Mammary epithelial cell (primary cell): ENCODE measurements around the gene RARRES2.

ENCODE experiments used
- EZH2 ChIP-seq: IDR thresholded peaks from 2 replicates; pipeline ENCODE4 v1.6.1; 2012; ENCODE audit warnings: low read length, inconsistent platforms, borderline replicate concordance
- TF ChIP-seq, protein P1 (sequence below), 2 donors: IDR thresholded peaks in 1 of 2; conservative IDR thresholded peaks in 1 of 2; 2 replicates each; pipeline ENCODE4 v1.5.1; 2011 to 2012; ENCODE audit warnings: inconsistent platforms in 2 of 2, low read length in 2 of 2, mild to moderate bottlenecking in 2 of 2, control low read depth in 1 of 2, low read depth in 1 of 2; ENCODE audit not compliant: insufficient read depth in 1 of 2; ENCODE audit errors: extremely low read depth in 1 of 2

DNA sequence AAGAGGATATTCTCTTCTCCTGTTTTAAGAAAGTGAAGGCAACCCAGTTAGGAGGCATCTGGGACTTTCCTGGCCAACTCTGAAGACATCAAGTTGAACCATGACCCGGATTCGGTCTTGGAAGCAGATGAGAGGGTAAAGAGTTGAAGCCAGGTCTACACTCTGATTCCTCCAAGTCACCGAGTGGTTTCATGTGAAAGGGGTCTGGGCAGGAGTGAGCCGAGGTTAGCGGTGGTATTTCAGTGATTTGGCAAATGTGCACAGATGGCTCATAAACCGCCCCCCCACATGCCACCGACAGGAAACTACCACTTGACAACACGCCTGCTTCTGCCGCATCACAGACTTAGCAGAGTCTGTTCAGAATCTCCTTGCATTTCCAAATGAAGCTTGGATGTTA is 15.8 kb upstream of the RARRES2 start:
- TF ChIP-seq, protein P1, sequence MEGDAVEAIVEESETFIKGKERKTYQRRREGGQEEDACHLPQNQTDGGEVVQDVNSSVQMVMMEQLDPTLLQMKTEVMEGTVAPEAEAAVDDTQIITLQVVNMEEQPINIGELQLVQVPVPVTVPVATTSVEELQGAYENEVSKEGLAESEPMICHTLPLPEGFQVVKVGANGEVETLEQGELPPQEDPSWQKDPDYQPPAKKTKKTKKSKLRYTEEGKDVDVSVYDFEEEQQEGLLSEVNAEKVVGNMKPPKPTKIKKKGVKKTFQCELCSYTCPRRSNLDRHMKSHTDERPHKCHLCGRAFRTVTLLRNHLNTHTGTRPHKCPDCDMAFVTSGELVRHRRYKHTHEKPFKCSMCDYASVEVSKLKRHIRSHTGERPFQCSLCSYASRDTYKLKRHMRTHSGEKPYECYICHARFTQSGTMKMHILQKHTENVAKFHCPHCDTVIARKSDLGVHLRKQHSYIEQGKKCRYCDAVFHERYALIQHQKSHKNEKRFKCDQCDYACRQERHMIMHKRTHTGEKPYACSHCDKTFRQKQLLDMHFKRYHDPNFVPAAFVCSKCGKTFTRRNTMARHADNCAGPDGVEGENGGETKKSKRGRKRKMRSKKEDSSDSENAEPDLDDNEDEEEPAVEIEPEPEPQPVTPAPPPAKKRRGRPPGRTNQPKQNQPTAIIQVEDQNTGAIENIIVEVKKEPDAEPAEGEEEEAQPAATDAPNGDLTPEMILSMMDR (conservative IDR thresholded peaks at IDR 0.05 in 1 of 2, IDR thresholded peaks at IDR 0.05 in 1 of 2; ENCODE audit: extremely low read depth in 1 of 2, insufficient read depth in 1 of 2, low read depth in 1 of 2, low read length in 2 of 2) = no peak
- no peak for TF ChIP-seq EZH2
